ENCODE measurements around the gene ARFIP1.
"Not testable (repeated sequence)": the region's sequence is repeated elsewhere in the genome, so short reads cannot be mapped to it uniquely, and the experiment has no call there.

Gene ARFIP1

DNA sequence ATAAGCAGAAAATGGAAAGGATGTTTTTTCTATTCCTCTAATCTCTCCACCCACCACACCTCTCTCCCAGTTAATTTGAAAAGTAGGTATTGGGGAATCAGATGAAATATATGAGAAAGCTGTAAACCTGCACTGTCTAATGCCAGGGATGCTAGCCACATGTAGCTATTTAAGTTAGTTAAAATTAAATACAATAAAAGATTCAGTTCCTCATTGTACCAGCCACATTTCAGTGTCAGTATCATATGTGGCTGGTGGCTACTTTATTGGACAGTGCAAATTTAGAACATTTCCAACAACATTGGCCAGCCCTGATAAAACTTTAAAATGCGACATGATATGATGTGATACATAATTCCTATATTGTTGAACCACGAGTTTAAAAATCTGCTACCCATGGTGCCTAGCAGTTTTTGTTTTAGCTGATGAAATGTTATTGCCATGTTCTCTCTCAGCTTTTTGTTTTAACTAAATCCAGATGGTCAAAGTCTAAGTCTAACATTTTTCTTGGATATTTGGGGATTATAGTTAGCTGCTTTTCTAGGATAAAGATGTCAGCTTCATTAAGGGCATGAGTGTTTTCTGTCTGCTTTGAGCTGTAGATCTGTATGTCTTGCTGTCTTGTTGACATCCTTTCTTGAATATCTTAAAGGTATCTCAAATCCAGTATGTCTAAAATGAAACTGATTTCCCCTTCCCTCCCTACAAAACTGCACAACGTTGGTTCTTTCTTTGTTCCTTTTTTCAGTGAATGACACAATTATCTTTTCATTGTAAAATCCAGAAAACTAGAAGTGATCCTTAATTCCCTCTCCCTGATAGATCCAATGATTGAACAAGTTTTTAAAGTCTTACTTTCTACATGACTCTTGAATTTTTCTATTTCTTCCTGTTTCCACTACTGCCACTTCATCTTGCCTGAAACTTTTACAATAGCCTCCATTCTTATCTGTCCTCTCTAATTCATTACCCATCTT lies 6.2 kb downstream of the ARFIP1 start:
- DNase-seq = no peak

DNA sequence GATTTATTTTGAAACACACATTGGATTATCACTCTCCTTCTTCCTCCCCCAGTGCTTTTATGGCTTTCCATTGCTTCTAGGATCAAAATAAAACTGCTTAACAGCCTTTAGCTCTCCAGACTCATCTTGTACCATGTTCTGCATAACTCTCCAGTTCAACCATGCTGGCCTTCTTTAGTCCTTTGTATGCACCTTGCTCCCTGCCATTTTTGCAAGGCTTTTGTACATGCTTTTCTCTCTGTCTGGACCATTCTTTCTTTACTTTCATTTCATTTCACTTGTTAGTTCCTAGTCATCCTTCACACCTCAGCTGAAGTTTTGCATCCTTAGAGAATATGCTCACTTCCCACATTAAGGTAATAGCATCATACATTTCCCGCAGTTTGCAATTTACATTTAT lies 6.9 kb downstream of the ARFIP1 start:
- DNase-seq = no peak

DNA sequence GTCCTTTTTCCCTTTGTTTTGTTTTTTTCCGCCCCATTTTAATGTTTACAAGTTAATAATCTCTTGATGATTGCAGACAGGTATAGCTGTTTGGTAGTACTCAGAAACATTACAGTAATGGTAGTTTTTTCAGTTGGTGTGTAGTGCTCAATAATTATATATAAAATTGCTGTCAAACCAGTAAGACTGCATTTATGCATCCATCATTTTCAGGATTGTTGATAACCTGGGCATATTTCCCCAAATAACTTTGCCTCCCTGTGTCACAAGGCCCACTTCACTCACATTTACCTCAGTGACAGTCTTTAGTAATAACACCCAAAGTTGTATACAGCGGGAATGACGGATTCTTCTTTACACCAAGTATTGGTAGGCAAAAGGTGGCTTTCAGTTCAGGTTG lies 16.1 kb downstream of the ARFIP1 start:
- no peak for DNase-seq

DNA sequence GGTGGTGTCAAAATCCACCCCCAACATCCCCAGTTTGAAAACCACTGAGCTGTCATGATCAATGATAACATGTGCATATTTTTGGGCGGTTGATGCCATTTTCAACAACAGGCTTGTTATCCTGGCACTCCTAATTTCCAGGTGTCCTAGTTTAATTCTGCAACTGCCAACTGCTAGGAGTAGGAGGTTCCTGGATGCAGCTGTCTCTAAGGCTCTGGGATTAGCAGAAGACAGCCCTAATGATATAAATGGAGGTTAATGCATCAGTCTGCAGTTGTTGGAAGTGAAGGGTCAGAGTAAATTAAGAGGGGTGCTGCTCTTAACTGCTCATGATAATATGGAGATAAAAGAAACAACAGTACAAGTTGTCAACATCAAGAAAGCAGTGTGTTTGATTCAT lies 23.8 kb downstream of the ARFIP1 start:
- no peak for DNase-seq

DNA sequence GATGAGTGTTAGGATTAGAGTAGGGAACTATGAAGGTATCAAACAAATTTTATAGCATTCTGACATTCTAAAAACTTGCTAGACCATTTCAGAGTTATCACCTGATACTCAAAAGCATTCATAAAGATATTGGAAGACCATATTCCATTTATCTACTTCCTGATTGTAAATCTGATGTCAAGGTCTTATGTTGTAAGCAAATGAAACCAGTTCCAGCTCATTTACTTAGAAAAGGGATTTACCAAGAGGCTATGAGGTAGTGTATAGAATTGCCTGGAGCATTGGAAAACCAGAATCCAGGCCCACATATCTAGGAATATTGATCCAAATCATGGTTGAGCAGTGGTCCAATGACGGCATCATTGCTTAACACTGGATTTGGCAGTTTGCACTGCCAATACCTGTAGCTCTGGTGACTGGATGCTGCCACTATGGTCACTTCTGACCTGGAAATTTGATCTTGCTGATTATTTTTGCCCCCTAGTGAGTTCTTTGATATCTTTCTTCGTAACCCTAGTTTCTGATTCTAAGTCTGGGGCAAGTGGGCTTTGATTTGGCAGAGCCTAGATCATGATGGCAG lies 25.4 kb downstream of the ARFIP1 start:
- no peak for DNase-seq

DNA sequence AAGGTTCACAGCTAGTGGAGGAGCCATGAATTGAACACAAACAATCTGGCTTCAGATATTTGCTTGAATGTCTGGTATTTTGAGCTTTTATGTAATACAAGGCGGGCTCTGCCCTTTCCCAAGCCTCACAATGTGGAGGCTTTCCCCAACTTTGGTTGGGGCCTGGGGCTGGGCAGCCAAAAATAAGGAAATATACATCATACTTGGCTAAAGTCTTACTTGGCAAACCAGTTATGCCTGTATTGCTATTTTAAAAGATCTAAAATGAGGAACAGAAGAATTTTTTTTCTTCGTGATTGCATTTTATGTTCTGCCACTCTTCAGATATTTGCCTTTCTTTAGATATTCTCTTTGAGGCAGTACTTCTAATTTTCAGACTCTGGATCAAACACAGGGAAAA lies 26.1 kb downstream of the ARFIP1 start:
- no peak for DNase-seq

DNA sequence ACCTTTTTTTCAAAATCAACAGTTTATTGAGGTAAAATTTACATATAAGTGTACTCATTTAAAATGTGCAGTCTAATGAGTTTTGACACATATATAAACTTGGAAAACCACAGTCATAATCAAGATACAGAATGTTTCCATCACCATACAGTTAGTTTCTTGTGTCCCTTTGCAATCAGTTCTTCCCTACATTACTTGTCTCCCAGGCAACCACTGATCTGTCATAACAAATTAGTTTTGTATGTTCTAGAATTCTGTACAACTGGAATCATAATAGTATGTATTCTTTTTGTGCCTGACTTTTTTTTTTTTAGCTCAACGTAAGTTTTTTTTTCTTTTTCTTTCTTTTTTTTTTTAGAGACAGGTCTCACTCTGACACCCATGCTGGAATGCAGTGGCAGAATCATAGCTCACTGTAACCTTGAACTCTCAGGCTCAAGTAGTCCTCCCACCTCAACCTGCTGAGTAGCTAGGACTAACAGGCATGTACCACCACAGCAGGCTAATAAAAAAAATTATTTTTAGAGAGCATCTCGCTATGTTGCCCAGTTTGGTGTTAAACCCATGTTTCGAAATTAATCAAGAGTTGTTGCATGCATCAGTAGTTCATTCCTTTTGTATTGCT lies 26.9 kb downstream of the ARFIP1 start:
- no peak for DNase-seq

DNA sequence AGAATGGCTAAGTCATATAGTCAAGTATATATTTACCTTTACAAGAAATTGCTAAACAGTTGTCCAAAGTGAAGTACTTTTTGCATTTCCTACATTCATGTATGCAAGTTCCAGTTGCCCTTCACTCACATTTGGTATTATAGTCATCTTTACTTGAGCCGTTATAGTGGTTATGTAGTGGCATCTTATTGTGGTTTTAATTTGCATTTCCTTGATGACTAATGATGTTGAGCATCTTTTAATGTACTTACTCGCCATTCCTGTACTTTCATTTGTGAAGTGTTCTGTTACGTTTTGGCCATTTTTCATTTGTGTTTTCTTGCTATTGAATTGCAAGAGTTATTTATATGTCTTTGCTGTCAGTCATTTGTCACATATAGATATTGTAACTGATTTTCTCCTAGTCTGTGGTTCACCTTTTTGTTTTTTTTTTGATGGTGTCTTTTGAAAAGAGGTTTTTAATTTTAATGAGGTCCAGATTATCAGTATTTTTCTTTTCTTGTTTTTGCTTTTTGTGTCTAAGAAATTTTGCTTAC lies 27.6 kb downstream of the ARFIP1 start:
- DNase-seq = no peak

DNA sequence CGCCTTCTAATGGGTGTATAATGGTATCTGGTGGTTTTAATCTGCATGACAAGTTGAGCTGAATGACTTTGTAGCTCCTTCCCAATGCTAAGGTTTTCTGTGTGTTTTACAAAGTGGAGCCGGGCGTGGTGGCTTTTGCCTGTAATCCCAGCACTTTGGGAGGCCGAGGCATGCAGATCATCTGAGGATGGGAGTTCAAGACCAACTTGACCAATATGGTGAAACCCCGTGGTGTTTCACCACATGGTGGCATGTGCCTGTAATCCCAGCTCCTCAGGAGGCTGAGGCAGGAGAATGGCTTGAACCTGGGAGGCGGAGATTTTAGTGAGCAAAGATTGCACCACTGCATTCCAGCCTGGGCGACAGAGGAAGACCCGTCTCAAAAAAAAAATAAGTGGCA lies 28.9 kb downstream of the ARFIP1 start:
- no peak for DNase-seq

DNA sequence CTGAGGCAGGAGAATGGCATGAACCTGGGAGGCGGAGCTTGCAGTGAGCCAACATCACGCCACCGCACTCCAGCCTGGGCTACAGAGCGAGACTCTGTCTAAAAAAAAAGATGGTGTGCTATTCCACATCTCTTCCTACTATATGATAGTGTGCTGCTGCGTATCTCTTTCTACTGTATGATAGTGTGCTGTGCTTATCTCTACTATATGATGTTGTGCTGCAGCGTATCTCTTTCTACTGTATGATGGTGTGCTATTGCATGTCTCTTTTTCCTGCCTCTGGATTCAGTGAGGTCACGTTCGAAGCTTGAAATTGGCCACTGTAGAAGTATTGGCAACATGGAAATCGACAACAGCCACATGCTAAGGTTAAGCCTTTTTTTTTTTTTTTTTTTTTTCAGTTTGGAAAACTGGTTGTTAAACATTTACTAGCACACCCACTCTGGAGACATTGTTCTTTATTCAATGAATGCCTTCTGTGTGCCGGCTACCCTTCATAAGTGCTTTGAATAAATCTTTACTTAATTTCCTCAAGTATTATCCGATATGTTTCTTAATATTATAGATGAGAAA lies 31.0 kb downstream of the ARFIP1 start:
- no peak for DNase-seq

DNA sequence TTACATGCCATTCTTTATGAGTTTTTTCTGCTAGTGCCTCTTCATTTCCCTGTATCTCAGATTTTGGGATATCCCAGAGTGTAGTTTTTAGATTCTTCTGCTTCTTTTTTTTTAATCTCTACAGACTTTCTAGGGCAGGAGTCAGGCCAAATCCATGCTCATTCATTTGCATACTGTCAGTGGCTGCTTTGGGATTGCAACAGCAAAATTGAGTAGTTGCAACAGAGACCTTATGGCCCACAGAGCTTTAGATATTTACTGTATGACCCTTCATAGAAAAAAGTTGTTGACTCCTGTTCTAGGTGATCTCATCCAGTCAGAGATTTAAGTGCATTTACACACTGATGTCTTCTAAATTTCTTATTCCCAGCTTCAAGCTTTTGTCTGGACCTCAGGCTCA lies 35.3 kb downstream of the ARFIP1 start:
- no peak for DNase-seq

DNA sequence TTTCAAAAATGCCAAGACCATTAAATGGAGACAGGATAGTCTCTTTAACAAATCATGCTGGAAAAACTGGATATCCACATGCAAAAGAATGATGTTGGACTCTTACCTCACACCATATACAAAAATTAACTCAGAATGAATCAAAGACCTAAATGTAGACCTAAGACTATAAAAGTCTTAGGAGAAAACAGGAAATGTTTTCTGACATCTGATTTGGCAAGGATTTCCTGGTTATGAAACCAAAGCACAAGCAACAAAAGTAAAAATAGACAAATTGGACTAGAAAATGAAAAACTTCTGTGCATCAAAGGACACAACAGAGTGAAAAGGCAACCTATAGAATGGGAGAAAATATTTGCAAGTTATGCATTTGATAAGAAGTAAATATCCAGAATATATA lies 37.6 kb downstream of the ARFIP1 start:
- DNase-seq = no peak

DNA sequence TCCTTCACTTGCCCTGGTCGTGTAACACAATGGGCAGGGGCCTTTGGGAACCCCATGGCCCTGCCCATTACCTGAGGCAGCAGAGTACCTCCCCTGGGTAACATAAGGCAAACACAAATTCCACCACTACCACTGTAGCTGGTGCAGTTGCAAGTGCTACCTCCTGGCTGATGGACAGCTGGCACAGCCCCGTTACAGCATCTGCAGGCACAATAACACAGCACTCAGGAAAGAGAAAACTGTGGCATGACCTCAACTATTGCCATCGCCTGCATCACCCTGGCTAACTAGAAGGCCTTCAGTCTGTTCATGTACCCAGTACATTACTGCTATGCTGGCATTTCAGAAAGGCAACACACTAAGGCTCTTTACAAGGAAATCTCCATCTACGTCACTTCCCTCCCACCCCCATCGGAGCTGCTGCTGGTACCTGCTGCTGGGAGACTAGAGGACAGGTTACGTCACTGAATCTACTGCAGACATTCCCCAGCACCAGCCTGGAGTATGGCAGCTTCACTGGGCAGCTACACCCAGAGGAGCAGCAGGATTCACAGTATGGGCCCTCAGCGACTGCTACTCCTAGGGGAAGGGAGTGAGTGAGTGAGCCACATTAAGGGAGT lies 39.4 kb downstream of the ARFIP1 start:
- DNase-seq = no peak

DNA sequence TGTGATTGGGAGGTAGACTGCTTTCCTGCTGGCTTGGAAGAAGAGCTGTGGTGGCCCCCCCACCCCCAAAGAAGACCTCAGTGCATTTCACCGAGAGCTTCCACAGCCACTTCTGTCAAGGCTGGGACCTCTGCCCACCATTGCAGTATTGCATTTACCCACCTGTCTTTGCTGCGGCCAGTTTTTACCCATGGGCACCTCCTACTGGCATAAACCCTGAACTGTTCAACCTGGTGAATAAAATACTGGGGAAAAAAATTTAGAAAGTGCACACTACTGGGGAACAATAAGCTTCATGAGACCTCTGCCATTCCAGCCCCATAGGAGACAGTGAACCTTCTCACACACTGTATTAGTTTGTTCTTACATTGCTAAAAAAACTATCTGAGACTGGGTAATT lies 40.3 kb downstream of the ARFIP1 start:
- DNase-seq = no peak

DNA sequence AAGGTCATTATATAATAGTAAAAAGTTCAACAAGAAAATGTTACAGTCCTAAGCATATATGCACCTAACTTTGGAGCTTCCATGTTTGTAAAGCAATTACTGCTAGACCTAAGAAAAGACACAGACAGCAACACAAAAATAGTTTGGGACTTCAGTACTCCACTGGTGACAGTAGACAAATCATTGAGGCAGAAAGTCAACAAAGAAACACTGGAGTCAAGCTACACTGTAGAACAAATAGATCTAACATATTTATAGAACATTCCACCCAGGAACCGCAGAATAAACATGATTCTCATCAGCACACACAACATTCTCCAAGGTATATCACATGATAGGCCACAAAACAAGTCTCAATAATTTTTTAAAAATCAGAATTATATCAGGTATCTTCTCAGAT lies 42.6 kb downstream of the ARFIP1 start:
- DNase-seq = no peak

DNA sequence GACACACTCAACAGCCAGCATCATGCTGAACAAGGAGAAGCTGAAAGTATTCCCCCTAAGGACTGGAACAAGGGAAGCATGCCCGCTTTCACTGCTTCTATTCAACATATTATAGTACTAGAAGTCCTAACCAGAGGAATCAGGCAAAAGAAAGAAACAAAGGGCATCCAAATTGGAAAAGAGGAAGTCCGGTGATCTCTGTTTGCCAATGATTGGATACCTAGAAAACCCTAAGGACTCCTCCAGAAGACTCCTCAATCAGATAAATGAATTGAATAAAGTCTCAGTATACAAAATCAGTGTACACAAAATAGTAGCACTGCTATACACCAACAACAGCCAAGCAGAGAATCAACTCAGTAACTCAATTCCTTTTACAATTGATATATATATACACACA lies 44.8 kb downstream of the ARFIP1 start:
- no peak for DNase-seq

DNA sequence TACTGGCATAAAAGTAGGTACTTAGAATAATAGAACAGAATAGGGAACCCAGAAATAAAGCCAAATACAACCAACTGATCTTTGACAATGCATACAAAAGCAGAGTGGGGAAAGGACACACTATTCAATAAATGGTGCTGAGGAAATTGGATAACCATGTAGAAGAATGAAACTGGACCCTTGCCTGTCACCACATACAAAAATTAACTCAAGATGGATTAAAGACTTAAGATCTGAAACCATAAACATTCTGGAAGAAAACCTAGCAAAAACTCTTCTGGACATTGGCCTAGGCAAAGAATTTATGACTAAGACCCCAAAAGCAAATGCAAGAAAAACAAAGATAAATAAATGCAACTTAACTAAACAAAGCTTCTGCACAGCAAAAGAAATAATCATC lies 45.6 kb downstream of the ARFIP1 start:
- no peak for DNase-seq

DNA sequence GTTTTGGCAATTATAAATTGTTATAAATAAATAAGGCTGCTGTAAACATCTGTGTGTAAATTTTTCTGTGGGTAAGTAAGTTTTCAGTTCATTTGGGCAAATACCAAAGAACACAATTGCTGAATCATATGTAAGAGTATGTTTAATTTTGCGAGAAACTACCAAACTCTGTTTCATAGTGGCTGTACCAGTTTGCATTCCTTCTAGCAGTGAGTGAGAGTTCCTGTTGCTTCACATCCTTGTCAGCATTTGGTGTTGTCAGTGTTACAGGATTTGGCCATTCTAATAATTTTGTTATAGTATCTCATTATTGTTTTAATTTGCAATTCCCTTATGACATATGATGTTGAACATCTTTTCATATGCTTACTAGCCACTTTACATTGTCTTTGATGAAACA lies 48.4 kb downstream of the ARFIP1 start:
- DNase-seq = no peak

DNA sequence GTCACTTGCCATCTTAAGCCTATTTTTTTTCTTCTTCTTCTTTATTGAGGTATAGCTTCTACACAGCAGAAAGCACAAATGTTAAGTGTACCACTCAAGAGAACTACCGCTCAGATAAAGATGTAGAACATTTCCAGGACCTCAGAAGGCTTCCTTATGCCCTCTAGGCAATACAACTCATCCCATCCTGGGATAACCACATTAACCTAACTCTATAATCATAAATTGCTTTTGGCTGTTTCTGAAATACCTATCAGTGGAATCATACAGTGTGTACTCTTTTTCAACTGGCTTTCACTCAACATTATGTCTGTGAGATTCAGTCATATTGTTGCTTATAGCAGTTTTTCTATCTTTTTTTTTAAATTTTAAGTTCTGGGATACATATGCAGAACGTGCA lies 51.7 kb downstream of the ARFIP1 start:
- no peak for DNase-seq

DNA sequence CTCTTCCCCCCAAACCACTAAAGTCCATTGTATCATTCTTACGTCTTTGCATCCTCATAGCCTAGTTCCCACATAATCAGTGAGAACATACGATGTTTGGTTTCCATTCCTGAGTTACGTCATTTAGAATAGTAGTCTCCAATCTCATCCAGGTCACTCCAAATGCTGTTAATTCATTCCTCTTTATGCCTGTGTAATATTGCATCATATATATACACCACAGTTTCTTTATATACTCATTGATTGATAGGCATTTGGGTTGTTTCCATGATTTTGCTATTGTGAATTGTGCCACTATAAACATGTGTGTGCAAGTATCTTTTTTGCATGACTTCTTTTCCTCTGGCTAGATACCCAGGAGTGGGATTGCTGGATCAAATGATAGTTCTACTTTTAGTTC lies 57.2 kb downstream of the ARFIP1 start:
- no peak for DNase-seq

DNA sequence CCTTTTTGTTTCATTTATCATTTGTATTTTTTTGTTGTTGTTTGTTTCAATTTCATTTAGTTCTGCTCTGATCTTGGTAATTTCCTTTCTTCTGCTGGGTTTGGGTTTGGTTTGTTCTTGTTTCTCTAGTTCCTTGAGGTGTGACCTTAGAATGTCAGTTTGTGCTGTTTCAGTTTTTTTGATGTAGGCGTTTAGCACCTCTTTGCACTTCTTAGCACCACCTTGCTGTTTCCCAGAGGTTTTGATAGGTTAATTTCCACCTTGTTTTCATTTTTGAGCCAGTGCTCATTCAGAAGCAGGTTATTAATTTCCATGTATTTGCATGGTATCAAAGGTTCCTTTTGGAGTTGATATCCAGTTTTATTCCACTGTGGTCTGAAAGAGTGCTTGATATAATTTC lies 60.0 kb downstream of the ARFIP1 start:
- DNase-seq = not testable (repeated sequence)

DNA sequence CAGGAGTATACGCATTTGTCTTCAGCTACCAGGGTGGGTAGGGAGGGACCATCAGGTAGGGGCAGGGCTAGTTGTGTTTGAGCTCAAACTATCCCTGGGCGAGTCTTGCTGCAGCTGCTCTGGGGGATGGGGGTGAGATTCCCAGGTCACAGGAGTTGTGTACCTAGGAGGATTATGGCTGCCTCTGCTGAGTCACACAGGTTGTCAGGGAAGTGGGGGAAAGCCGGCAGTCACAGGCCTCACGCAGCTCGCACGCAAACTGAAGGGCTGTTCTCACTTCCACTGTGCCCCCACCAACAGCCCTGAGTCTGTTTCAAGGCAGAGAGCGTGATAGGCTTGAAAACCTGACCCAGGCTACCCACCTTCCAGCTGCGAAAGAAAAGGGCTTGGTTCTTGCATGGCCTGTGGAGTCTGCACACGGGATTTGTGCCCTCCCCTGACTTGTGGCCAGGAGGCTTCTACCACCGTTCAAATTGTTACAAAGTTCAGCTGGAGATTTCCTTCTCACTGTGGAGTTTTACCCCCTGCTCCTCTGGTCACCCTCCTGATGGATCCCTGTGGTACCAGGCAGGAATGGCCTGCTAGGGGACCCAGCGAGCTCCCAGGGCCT lies 63.8 kb downstream of the ARFIP1 start:
- DNase-seq = no peak

DNA sequence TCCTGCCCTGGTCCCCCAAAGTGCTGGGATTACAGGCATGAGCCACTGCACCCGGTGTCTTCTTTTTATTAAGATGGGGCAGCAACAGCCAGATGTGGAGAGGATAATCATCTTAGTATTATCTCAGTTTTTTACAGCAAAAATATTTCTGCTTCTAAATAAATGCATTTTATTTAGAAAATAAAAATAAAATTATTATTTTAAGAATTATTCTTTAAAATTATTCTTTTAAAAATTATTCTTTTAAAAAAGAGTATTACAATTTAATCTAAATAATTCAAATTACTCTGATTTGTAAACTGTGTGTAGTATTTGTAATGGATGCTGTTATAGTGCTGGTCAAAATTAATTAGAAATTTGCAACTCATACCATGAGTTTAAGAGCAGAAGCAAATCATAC lies 67.6 kb downstream of the ARFIP1 start:
- DNase-seq = no peak
